ENCODE results near the gene PPP2R2B.
"Not testable (repeated sequence)": the region's sequence is repeated elsewhere in the genome, so short reads cannot be mapped to it uniquely, and the experiment has no call there.

The PPP2R2B gene

DNA sequence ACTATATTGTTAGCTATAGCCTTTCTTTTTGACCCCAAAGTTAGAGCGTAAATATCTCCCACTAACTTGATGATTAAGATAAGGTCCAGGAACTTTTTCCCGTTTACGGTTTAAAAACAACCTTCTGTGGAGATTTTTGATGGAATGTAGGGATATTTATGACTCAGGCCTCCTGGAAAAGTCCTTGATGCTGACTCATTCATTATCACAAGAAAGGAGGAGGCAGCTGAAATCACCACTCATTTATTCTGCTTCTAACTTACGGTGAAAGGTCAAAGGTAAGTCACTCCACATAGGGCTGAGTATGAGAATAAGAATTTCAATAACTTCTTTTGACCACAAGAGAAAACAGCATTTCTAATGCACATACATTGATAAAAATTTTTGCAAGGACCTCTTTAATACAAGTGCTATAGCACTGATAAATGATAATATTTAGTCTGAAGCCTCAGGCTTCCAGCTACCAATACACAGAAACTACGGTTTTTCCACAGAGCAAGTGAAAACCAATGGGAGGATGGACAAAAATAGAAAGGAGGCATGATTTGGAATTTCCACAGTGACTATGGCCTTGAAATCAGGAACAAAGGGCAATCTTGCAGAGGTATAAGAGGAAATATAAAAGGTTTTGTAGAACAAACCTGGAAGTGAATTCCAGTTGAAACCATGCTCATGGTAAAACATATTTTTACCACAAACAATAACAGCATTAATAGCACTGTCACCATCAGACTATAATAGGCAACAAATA, 146.5 kb downstream of the PPP2R2B start:
- no peak for DNase-seq

DNA sequence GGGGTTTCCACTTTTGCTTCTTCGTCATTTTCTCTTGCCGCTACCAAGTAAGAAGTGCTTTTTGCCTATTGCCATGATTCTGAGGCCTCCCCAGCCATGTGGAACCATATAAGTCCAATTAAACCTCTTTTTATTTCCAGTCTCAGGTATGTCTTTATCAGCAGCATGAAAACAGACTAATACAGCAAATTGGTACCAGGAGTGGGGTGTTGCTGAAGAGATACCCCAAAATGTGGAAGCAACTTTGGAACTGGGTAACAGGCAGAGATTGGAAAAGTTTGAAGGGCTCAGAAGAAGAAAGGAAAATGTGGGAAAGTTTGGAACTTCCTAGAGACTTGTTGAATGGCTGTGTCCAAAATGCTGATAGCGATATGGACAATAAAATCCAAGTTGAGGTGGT, 149.8 kb downstream of the PPP2R2B start:
- not testable (repeated sequence) for DNase-seq

DNA sequence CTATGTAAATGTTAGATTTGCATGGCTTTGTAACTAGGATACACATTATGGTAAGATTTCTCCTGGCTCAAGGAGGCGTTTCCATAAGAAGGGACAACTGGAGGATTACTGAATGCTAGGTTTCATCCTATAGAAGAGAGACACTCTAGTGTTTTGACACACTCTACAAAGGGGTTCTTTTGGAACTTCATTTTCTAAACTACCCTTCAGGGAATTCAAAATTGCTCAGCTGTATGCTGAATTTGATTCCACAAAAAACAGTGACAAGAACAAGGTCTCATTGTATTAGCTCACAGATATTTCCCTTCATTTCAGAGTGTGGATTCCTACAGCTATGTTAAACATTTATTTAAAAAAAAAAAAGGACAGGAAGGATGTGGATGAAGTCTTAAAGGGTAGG, 151.7 kb downstream of the PPP2R2B start:
- no peak for DNase-seq

DNA sequence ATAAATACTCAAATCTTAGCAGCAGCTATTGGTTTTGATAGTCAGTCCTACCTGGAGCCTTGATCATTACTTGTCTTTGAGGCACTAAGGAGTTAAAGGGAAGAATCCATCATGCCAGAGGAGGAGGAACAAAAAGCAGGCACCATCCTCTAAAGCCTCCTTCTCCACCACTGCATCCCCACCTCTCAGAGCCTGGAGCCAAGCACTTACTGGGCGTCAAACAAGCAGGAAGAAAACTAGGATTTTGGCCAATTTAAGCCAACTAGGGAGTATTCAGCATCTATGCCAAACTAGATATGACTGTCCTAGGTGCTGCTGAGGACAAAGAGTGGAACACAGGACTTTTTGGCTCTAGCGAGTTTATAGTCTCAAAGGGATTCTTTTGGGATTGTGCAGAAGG, 152.5 kb downstream of the PPP2R2B start:
- no peak for DNase-seq

DNA sequence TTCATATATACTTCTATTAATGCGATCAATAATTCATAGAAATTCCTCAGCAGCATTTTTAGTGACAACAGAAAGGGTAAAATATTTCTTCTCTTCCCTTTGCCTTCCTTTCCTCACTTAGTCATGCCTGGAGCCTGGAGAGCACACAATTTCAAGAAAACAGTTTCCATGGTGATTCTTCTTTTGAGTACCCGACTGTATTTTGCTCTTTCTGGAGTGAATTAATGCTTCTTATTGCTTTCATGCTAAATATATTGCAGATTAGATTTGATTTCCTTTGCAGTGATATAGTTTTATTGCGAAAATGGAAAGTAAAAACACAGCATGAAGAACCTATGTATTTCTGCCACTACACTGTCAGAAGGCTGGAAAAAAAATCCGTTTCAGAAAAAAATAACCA, 153.5 kb downstream of the PPP2R2B start:
- DNase-seq: no peak

DNA sequence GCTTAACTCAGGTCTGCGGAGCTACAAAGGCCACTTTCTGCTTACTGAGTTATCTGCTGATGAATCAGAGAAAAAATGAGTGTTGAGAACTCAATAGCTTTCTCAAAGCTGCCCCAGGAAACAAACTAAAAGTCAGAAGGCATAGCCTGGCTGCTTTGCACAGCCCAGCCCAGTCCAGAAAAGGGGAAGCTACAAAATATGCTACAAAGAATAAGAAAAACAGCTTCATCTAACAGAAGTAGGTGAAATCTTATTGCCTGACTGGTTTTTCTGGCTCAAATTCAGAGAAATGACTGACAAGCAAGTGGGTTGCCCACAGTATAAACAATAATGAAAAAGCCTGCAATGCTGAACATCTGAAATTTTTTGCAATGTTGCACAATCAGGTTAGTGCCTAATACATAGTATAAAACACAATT, 156.2 kb downstream of the PPP2R2B start:
- DNase-seq: no peak

DNA sequence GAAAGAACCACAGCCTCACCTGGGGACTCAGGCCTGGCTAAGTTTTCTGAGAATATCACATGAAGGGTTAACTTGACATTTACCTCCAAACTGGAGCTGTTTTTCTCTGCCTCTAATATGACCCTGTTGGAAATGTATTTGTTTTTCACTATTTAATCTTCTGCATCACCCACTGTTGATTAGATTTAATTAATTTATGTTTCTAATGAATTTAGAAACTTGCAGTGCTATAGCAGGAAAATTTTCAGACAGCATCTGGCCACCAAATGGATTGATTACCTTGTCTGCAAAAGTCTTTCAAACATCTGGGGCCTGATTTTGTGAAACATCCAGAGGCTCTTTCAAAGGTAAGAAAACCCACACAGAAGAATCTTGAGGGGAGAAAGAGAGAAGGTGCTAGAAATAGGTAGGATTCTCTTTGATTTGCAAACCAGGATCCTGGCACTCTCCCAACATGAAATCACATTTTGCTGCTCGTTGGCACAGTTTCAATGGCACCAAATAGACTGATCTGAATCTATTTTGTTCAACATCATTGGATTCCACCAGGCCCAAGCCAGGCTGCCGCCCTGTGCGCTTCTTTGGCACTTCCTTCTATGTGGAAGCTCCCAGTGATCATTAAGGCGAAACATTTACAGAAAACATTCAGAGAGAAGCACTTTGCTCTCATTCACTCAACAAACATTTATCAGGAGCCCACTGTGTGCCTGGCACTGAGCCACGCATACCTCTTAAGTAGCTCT, 157.3 kb downstream of the PPP2R2B start:
- no peak for DNase-seq

DNA sequence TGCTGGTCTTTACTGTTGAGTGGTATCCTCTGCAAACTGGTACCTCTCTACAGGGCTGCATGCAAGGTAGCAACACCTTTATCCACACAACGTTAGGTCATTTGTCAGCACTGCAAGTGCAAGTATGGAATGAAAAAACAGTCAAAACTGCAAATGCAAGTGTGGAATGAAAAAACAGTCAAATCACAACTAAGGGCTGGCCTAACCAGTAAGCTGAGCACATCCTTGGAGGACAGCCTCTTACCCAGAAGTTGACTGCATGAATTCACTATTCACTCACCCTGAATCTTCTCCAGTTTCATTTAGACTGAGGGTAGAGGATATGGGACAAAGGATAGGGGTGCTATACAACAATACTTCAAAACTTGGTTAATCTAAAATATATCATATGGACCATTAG, 158.4 kb downstream of the PPP2R2B start:
- DNase-seq: no peak

DNA sequence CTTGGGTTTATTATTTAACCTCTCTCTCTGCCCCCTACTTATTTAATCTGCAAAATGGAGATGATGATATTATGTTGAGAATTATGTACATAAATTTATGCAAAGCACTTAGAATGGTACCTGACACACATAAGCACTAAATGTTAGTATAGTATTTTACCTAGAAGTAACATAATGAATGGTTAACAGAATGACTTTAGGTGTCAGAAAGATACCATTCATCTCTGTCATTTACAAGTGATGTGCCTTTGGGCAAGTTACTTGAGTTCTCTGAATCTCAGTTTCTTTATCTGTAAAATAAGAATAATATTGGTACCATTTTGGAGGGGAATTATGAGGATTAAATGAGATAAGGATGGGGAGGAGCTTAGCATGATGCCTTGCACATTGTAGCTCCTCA, 159.4 kb downstream of the PPP2R2B start:
- no peak for DNase-seq

DNA sequence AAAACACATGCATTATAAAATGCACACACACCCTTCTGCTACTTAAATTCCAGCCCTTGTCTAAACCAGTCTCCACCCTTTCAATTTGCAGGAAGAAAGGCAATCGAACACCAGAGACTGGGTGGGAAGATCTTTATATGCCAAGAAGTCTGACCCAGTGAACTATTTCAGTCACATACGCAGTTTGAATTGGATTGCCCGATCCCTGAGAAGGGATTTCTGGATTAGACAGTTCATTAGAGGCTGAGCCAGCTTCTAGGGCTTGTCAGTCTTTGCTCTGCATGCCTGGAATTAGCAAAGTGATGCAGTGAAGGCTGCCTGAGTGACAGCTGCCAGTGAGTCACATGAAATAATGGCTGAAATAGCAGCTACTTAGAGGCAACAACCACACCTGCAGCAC, 159.9 kb downstream of the PPP2R2B start:
- DNase-seq: no peak

DNA sequence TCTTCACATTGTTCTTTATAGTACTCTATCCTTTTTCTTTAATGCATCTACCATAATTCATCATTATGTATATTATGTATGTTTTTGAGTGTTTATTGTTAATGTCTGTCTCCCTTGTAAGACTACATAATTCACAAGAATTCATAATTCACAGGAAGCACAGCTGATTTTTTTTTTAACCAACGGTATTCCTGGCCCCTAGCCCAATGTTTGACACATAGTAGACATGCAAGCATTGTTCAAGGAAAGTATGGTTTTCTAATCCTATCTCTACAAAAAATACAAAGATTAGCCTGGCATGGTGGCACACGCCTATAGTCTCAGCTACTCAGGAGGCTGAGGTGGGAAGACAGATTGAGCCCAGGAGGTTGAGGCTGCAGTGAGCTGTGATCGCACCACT, 160.6 kb downstream of the PPP2R2B start:
- no peak for DNase-seq

DNA sequence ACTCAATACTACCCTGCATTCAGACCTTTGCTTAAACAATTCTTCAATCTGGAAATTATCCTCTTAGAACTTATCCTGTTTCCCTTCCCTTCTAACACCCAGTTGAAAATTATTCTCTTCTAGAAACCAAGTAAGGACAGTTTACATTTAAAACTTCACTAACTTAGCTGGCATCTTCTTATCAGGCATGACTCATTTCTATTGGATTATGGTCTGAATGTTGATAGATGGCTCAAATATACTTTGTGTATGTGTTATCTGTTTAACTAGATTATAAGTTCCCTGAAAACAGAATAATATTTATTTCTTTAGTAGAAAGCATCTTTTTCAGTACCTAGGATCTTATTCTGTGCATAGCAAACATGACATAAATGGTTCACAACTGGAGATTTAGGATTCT, 161.9 kb downstream of the PPP2R2B start:
- no peak for DNase-seq

DNA sequence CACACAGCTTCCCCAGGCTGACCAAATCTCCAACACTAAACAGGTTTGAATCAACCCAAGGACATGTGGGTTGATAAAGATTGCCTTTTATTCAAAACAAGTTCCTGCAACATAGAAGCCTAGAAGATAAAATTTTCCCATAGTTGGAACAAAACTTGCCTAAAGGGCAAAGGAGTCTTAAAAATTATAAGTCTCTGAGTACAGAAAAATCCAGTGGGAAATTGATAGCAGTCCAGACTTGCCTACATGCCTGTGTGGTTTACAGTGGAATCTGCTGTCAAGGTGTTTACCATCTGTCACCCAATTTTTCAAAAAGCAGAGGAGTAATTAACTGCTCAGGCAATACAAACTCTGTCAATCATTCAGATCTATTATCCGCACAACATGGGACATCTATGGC, 168.2 kb downstream of the PPP2R2B start:
- DNase-seq: no peak

DNA sequence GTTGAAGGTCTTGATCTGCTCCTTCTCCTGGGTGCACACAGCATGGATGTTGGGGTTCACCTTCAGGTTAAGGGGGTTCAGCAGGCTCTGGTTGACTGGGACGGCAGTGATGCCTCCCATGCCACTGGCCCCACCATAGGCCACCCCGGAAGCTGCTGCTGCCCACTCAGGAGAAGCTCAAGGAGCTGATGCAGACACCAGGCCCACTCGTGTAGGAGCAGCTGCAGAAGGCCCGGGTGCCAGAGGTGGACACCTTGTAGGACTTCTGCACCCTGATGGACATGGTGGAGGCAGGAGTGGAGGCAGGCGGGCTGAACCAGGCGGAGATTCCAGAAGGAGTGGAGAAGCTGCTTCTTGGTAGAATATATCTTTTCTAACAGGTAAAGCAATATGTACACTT, 171.2 kb downstream of the PPP2R2B start:
- no peak for DNase-seq

DNA sequence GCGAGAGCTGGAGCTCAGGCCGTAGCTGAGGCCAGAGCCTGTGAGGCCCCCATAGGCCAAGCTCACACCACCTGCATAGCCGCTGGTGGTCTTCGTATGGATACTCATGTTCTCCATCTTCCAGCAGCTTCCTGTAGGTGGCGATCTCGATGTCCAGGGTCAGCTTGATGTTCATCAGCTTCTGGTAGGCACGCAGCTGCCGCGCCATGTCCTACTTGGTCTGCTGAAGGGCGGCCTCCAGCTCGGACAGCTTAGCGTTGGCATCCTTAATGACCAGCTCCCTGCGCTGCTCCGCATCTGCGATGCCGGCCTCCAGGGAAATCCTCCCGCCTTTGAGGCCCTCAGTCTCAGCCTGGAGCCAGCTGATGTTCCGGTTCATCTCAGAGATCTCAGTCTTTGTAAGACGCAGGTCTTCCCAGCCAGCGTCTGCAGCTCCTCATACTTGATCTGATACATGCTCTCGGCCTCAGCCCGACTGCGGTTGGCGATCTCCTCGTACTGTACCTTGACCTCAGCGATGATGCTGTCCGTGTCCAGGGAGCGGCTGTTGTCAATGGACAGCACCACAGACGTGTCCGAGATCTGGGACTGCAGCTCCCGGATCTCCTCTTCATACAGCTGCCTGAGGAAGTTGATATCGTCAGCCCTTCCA, 172.1 kb downstream of the PPP2R2B start:
- no peak for DNase-seq

DNA sequence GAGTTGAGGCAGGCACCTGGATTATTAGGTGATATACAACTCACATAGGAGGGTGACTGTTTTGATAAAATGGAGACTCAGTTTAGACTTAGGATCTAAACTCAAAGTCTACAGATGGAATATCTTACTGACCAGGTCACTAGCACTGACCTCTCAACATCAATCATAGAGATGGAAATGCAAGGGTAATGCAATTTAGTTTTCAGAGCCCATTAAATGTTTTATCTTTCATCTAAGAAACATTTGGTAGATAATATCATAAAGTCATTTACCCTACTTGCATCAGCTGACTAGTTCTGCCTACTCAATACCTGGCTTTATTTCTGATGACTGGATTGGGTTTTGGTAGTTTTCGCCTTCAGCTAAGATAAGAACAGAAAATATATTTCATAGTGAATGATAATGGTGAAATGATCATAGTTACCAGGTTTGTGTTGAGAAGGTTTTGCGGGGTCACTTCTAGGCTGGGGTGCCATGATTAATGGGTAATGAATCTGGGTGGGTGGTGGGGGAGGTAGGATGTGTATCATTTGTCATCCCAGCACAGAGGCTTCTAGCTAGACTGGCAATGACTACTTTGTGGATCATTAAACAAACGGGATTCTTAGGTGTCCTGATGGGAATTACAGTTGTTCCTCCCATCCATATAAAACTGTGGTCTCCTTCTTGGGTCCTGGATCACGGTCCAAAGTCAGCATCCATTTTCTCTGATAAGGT, 173.4 kb downstream of the PPP2R2B start:
- no peak for DNase-seq

DNA sequence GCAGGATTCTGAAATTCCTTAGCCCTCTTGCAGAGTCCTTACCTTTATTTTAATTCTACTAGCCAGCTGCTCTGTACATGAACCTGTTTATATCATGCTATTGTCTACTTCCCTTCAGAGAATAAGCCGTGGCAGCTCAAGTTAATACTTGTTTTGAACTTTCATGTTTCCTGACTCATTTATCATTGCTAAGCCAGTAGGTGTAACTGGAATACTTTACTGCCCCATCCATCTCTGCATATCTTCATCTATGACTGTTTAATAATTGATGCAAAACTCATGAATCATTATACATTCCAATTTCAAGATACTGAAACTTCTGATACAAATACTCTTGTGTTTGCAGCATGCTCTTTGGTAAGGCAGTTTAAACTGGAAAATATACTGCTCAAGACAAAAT, 174.7 kb downstream of the PPP2R2B start:
- DNase-seq: no peak

DNA sequence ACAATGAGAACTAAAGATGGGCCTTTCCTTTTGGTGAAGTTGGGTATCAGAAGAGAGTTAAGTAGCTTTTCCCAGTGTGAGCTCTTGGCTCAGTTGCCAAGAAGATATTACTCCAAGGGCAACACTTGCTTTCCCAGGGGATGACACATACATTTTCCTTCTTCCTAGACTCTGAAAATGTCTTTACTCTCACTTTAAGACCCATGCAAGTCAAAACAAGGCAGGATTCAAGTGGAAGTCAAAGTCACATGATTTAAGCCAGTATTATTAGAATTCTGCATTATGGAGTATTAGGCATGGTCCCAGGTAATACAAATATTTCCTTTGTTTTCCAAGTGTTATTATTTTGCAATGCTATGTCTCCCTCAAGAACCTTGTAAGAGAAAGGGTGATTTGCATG, 175.1 kb downstream of the PPP2R2B start:
- no peak for DNase-seq

DNA sequence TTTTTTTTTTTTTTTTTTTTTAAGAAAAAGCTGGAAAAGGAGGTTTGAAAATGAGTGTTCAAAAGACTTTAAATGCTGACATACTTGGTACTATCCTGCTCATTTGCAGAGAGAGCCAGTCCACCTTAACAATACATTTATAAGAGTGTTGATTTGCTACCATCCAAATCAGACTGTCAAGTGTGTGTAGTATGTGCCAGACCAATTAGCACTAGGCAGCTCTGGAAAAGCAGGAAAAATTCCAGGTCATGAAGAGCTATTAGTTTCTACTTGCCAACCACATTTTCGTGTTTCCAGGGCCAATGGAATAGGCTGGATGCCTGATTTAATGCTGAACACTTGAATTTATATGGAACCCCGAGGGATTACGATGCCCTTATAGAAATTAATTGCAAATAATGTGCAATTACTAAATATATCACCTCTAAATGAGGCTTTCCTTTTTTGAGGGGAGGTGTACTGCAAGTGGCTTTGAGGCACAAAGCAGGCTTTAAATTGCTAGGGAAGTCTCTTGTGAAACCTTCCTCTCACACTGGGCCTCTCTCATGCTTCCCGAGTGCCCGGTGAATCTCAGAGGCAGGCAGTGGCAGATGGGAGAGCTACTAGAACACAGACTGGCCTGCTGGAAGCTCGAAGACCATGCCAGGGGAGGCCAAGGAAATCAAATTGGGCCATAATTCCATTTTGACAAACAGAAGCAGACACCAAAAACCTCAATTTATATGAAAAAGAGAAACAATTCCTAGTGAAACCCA, 178.7 kb downstream of the PPP2R2B start:
- peak; percentile 42 for DNase-seq

DNA sequence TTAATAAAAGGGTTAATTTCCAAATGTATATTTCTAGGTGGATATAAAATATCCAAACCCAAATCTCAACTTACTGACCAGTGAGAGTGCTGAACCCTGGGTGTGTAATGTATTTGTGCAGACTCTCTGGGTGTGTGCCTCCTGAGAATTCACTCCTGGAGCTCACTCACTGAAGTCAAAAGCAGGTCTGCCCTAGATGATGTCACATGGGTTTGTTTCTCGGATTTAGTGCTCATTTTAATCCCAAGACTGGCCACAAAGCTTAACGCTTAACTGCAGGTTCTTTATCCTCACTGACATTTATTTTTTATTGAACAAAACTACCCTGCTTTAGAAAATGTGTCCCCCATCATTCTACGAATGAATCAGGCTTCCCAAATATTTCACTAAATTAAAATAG, 179.4 kb downstream of the PPP2R2B start:
- DNase-seq: no peak

DNA sequence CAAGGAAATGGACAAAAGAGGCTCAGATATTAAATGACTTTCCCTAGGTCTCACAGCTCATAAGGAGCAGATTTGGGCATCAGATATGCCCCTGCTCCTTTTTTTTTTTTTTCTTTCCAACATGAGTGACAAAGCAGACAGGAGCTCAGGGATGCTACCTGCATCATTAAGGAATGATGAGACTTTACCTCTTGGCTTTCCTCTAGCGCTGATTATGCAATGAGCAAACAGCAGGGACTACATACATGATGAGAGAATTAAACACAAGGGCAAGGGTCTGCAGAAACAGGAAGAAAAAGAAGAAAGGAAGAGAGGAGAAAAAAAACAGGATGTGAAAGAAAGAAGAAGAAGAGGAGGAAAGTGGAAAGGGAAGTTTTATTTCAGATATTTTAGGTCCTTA, 179.9 kb downstream of the PPP2R2B start:
- no peak for DNase-seq

DNA sequence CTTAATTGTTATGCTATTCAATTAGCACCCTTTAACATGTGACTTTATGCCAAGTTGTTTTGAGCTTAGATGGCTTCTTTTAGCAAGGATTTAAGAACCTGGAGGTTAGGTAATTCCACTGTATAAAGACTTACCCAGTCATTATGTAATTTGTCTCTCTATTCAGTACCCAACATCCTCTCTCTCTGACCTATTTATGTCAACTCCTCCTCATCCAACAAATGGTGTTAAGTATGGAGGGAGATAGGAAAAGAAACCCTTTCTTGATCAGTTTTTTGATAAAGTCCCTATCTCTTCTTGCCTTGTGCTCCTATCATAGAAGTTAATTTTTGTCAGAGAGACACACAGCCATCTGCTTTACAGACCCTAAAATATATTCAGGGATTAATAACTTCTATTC, 181.3 kb downstream of the PPP2R2B start:
- DNase-seq: no peak

DNA sequence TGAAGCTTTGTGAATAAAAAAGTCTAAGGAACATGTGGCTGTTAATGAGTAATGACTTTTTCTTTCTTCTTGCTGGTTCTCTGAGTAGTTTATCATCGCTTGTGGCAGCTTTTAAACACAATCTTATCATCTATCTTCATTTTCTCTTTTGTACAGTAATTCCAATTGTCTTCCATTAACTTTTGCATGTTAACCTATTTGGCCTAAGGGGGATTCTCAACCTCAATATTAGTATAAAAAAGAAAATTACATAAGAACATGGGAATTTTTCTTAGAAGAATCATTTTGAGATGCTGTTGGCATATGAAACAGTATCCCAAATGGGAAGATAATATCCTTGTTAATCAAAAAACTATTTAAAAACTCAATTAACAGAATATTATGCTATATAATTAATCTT, 182.9 kb downstream of the PPP2R2B start:
- no peak for DNase-seq

Data from retina (tissue), 1 donor.